ENCODE data around the gene ROBO2. TPM values are rescaled to one million over a fixed set of nuclear protein-coding genes. Genes with fewer than 3 reads are reported as not detected.

Gene ROBO2
- total RNA-seq, 2 donors from 2014 or later, result 2.5 to 2.9 TPM

DNA sequence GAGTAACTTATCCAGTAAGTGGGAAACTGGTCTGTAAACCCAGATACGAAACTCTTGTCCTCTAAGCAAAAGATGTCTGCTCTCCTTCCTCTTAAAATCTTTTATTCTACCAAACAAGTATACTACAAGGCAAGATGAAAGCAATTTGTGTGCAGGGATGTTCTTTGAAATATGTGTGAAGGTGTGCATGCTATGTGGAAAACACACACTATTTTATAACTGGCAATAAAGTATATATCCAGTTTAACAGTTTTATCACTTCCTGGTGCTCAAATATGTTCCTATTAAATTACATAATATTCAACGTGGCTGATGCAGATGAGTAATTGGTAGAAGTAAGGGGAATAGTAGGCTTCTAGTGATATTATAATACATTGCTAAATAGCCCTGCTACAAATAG, 566.5 kb downstream of the ROBO2 start:
- H3K36me3 Mint-ChIP-seq (ENCODE audit: low read depth), result no peaks in the 10 kb centered on the region
- WGBS, 2 experiments (ENCODE audit: insufficient coverage in 1 of 2, insufficient read length in 1 of 2), result 100% methylated on average over 1 of the region's 2 CpGs
- no peak overlapping the region for H3K4me3 Mint-ChIP-seq
- no peaks in the 10 kb centered on the region for H3K27me3 ChIP-seq (ENCODE audit: control insufficient read depth, insufficient read depth, low read length, poor library complexity, severe bottlenecking)
- no peaks in the 10 kb centered on the region for H3K9me3 Mint-ChIP-seq
- H3K4me1 ChIP-seq (ENCODE audit: control insufficient read depth, insufficient read depth, low read length), result no peaks in the 10 kb centered on the region
- H3K4me1 Mint-ChIP-seq, result peaks cover 3% of the 10 kb centered on the region
- TF ChIP-seq, protein P1, sequence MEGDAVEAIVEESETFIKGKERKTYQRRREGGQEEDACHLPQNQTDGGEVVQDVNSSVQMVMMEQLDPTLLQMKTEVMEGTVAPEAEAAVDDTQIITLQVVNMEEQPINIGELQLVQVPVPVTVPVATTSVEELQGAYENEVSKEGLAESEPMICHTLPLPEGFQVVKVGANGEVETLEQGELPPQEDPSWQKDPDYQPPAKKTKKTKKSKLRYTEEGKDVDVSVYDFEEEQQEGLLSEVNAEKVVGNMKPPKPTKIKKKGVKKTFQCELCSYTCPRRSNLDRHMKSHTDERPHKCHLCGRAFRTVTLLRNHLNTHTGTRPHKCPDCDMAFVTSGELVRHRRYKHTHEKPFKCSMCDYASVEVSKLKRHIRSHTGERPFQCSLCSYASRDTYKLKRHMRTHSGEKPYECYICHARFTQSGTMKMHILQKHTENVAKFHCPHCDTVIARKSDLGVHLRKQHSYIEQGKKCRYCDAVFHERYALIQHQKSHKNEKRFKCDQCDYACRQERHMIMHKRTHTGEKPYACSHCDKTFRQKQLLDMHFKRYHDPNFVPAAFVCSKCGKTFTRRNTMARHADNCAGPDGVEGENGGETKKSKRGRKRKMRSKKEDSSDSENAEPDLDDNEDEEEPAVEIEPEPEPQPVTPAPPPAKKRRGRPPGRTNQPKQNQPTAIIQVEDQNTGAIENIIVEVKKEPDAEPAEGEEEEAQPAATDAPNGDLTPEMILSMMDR (conservative IDR thresholded peaks at IDR 0.05), result no peak
- H3K9me3 ChIP-seq (ENCODE audit: control insufficient read depth, low read length), result no peaks in the 10 kb centered on the region
- no peak overlapping the region for H3K9ac ChIP-seq (ENCODE audit: extremely low read depth, low read length, poor library complexity, severe bottlenecking)
- H3K36me3 ChIP-seq (ENCODE audit: control insufficient read depth, insufficient read depth, low read length), result no peaks in the 10 kb centered on the region
- H3K27me3 Mint-ChIP-seq (ENCODE audit: insufficient read depth), result no peaks in the 10 kb centered on the region
- no peak overlapping the region for H3K27ac ChIP-seq (ENCODE audit: low read depth, low read length)
- DNase-seq, result no peak
- no peak overlapping the region for H3K27ac Mint-ChIP-seq
- H3K4me3 ChIP-seq (ENCODE audit: low read length), result no peak overlapping the region

DNA sequence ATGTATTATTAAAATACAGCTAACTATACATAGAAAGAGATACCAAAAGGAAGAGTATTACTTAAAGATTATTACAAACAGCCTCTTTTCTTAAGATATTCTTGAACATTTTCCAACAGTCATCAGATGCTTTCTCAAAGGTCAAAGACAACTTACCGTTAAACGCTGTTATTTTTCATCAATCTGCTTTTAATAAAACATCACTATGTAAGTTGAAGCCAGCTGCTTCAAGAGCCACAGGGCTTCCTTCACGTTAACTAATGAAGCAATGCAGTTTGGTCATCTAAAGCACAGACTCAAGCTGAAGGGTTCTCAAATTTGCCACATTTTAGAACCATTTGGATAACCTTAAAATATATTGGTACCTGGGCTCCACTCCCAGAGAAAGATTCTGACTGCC, 578.8 kb downstream of the ROBO2 start:
- no peak overlapping the region for H3K27ac Mint-ChIP-seq
- H3K27me3 Mint-ChIP-seq (ENCODE audit: insufficient read depth), result no peaks in the 10 kb centered on the region
- Histone ChIP-seq H3K9ac (ENCODE audit: extremely low read depth, low read length, poor library complexity, severe bottlenecking) (no peak overlapping the region), H3K9me3 (ENCODE audit: control insufficient read depth, low read length) (no peaks in the 10 kb centered on the region), H3K27ac (ENCODE audit: low read depth, low read length) (no peak overlapping the region), H3K36me3 (ENCODE audit: control insufficient read depth, insufficient read depth, low read length) (no peaks in the 10 kb centered on the region), H3K4me1 (ENCODE audit: control insufficient read depth, insufficient read depth, low read length) (no peaks in the 10 kb centered on the region), H3K27me3 (ENCODE audit: control insufficient read depth, insufficient read depth, low read length, poor library complexity, severe bottlenecking) (no peaks in the 10 kb centered on the region), H3K4me3 (ENCODE audit: low read length) (no peak overlapping the region)
- TF ChIP-seq, protein P1 (conservative IDR thresholded peaks at IDR 0.05), result no peak
- no peak for DNase-seq
- no peaks in the 10 kb centered on the region for H3K4me1 Mint-ChIP-seq
- no peak overlapping the region for H3K4me3 Mint-ChIP-seq
- no peaks in the 10 kb centered on the region for H3K9me3 Mint-ChIP-seq
- H3K36me3 Mint-ChIP-seq (ENCODE audit: low read depth), result no peaks in the 10 kb centered on the region
- WGBS, 2 experiments (ENCODE audit: insufficient coverage in 1 of 2, insufficient read length in 1 of 2), result 89 to 90% methylated on average over 3 of the region's 3 CpGs

DNA sequence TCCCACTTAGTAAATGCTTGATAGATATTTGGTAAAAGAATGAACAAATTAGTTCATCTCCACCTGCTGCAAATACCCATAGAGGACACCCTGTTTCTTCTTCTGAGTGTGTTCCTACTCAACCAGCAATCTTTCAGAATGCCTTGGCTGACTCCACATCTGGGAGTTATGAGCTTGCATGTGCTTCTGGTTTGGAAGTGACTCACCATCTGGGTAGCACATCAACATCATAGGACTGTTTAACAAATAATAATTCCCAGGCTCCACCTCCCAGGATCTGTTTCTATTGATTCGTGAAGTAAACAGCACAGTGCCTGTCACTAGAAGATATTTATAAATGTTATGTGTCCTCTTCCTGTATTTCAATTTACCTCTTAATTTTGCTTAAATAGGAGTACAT, 580.1 kb downstream of the ROBO2 start:
- Histone ChIP-seq H3K27ac (ENCODE audit: low read depth, low read length) (no peak overlapping the region), H3K4me3 (ENCODE audit: low read length) (no peak overlapping the region), H3K36me3 (ENCODE audit: control insufficient read depth, insufficient read depth, low read length) (no peaks in the 10 kb centered on the region), H3K27me3 (ENCODE audit: control insufficient read depth, insufficient read depth, low read length, poor library complexity, severe bottlenecking) (no peaks in the 10 kb centered on the region), H3K9me3 (ENCODE audit: control insufficient read depth, low read length) (no peaks in the 10 kb centered on the region), H3K9ac (ENCODE audit: extremely low read depth, low read length, poor library complexity, severe bottlenecking) (no peak overlapping the region), H3K4me1 (ENCODE audit: control insufficient read depth, insufficient read depth, low read length) (no peaks in the 10 kb centered on the region)
- no peaks in the 10 kb centered on the region for H3K36me3 Mint-ChIP-seq (ENCODE audit: low read depth)
- TF ChIP-seq, protein P1 (conservative IDR thresholded peaks at IDR 0.05), result no peak
- DNase-seq, result no peak
- no peaks in the 10 kb centered on the region for H3K9me3 Mint-ChIP-seq
- no peak overlapping the region for H3K4me3 Mint-ChIP-seq
- 93% methylated on average over 1 of the region's 1 CpG; no CpG with 5 or more reads in 1 of the 2 experiments for WGBS, 2 experiments (ENCODE audit: insufficient coverage in 1 of 2, insufficient read length in 1 of 2)
- H3K27me3 Mint-ChIP-seq (ENCODE audit: insufficient read depth), result no peaks in the 10 kb centered on the region
- no peak overlapping the region for H3K27ac Mint-ChIP-seq
- H3K4me1 Mint-ChIP-seq, result no peaks in the 10 kb centered on the region
